GM19452 (cell line): ENCODE results near the gene WIPF3.

Source experiments
- ATAC-seq: cut with Tn5 transposase; IDR thresholded peaks from one replicate; pipeline ENCODE4 v1.9.1; 2021; ENCODE audit not compliant: unreplicated experiment

WIPF3 gene

DNA sequence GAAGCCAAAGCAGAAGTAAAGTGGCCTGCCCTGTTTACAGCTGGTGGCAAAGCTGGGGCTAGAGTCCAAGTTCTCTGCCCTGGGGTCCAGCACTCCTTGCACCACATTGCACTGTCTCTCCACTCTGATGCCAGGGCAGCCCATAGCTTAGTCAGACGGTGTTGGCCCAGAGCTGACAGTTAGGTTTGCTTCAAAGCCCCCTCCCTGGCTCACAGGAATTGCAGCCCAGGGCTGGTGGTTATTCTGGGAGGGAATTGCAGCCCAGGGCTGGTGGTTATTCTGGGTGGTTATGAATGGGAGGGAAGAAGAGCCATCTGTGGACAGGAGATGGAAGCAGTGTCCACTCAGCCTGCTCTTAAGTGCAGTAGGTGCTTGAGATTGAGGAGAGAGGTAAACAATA, 94.4 kb downstream of the WIPF3 start:
- ATAC-seq: no peak

GRCh38 chr7:29906200-29907022, 100.1 kb downstream of the WIPF3 start:
- no peak for ATAC-seq

- no peak for ATAC-seq
These were observed 107.9 kb downstream of the WIPF3 start for GRCh38 chr7:29914180-29914579.

DNA sequence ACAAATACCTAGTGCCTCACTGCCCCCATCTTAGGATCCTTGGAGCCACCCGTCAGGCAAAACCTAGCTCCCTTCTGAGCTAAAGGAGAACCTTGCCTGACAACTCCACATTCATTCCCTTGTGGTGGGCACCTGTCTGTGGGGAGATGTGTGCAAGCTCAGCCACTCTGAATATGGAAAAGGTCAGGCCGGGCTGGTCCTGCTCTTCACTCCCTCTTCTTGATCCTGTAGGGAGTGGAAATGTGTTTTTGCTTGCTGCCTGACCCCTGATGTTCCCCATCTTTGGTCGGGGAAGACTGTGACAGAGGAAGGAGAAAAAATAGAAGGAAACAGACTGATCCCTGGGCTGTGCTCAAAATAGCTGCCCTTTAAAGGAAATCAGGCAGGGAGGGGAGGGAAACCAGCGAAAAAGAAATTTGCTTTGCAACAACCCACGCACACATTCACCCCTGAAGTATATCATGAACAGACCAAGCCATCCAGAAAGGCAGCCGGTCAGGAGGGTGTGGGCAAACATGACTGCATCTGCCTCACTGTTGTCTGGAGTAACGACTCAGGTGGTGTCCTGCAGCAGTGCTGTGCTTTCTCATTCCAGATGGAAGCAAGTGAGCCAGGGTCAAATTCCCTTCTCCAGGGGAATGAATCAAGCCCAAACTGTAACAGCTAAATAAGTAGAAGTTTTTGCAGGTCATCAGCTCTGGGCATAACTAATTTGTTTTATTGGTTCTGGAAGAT, 109.3 kb downstream of the WIPF3 start:
- ATAC-seq: no peak

- ATAC-seq: no peak
These were observed 111.3 kb downstream of the WIPF3 start for GRCh38 chr7:29917641-29918040.

- ATAC-seq: no peak
These were observed 112.5 kb downstream of the WIPF3 start for GRCh38 chr7:29918850-29919249.

- no peak for ATAC-seq
These were observed 113.5 kb downstream of the WIPF3 start for GRCh38 chr7:29919790-29920189.

- ATAC-seq: no peak
These were observed 114.2 kb downstream of the WIPF3 start for GRCh38 chr7:29920491-29920890.

- ATAC-seq: peak; percentile 85
These were observed 115.2 kb downstream of the WIPF3 start for GRCh38 chr7:29921404-29922010.

- ATAC-seq: no peak
These were observed 116.8 kb downstream of the WIPF3 start for GRCh38 chr7:29922921-29923700.

DNA sequence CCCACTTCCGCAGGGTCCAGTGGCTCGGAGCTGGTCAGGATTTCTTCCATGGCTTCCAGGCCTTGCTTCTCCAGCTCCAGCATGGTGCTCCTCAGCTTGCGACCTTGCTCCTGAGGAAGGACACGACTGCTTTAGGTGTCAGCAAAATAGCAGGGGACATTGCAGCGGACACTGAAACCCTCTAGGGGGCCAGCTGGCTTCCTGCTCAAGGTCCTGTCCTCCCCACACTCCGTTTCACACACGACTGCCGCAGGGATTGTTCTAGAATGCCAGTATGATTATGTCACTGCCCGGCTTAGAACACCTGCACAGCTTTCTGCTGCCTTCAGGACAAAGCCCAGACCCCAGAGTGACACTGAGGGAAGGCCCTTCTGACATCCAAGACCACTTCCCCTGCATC, 117.7 kb downstream of the WIPF3 start:
- ATAC-seq: no peak

DNA sequence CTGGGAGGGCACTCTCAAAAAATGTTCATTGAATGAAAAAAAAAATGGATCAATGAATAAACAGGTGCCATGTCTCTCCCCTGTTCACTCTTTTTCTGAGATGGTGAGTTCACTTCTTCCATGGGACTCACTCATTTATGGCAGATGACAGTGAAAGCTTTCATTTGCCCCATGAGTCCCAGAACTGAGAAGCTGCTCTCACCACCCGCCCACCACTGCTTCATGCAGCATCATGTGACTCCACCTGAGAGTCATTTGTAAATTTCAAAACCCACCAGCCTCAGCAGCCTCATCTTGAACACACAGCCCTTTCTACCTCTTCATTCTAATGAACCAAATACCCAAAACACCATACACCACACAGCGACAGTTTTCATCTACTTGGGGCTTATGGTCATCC, 118.4 kb downstream of the WIPF3 start:
- ATAC-seq: no peak

GRCh38 chr7:29926216-29926615, 119.9 kb downstream of the WIPF3 start:
- no peak for ATAC-seq

DNA sequence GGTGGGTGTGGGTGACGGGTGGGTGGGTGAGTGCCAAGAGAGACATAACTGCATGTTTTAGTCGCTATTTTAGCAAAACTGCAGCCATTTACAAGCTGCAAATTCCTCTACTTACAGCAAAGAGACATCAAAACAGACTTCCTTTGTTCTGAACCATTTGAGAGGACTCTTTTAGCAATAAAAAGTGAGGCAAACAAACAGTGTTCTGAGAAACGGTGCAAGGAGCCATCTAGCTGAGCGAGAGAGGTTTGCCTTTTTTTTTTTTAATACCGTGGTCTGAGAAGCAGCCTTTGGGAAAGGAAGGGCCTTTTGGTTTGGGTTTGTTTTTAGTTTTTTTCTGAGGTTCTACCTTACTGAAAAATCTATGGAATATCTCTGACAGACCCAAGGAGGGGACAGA, 120.4 kb downstream of the WIPF3 start:
- no peak for ATAC-seq

DNA sequence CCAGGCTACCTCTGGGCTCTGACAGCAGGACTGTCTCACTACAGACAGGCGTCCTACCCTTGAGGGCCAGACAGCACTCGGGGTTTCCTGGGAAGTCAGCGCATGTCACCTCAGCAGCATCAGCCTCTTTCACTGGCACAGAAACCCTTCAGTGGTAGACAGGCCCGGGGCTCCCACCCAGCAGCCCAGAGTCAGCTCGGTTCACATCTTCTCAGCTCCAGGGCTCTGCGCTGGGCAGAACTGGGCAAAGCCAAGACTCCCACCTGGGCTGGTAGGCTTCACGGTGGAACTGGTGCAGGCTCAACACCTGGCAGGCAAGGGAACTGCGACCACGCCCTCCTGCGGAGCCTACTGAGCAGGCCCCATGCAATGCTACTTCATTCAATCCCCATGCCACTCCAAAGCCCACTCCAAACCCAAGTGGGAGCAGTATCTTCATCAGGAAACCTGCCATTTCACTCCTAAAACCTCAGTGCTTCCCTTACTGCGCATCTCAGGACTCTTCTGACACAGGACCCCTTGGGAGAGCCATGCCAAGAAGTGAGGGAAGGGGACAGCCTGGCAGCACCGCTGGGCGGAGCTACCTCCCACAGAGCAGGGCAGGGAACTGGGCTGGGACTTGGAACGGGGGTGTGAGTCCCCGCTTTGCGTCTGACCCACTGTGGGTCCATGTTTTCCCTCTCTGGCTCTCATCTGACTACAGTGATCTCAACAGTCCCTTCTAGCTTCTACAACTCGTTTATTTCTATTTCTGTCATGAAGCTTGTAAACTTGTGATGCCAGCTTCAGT, 122.9 kb downstream of the WIPF3 start:
- no peak for ATAC-seq

GRCh38 chr7:29935111-29935510, 128.8 kb downstream of the WIPF3 start:
- ATAC-seq: no peak

DNA sequence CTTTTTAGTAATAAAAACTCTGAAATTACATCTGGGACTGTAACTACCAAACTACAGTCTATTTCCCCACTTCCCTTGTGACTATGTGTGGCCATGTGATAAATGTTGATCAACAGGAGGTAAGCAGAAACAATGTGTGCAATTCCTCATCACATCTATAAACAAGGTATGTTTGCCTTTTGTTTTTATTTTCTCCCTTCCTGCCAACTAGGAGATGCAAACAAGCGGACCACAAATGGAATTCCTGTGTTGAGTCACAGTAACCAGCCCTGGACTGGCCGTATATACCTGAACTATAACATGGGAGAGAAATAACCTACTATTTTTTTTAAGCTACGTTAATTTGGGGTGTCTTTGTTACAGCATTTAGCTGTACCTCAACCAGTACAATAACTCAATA, 130.8 kb downstream of the WIPF3 start:
- no peak for ATAC-seq

GRCh38 chr7:29940199-29940598, 133.9 kb downstream of the WIPF3 start:
- no peak for ATAC-seq

GRCh38 chr7:29945259-29945809, 139.0 kb downstream of the WIPF3 start:
- no peak for ATAC-seq
